Measurements from ENCODE around the gene C1orf232. TPM values are rescaled to one million over a fixed set of nuclear protein-coding genes. Genes with fewer than 3 reads are reported as not detected.

The C1orf232 gene
- polyA plus RNA-seq, 1 experiment, result not detected

DNA sequence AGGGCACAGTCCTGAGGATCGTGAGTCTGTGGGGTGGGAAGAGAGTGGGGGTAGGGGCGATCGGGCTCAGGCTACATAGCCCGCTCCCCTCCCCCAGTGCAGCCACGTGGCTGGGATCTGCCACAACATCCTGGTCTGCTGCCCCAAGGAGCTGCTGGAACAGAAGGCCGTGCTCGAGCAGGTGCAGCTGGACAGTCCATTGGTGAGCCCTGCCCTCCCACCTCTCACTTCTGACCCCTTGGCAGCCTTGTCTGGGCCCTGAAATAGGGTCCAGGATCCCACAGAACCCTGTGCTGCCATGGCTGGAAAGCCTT lies 13.6 kb upstream of the C1orf232 start:
- Histone ChIP-seq H3K9me3 (ENCODE audit: control insufficient read depth, insufficient read depth, low read length) (no peaks in the 10 kb centered on the region), H3K27me3 (ENCODE audit: control insufficient read depth, insufficient read depth, low read length) (peaks cover 9% of the 10 kb centered on the region), H3K4me3 (ENCODE audit: low read depth, low read length) (no peak overlapping the region), H3K27ac (ENCODE audit: low read depth, low read length) (no peak overlapping the region)
- ChIA-PET CTCF (no interaction called here), POLR2A (interaction anchor here (0.6 kb wide), 1 partner anchor 38 kb away, joined by 3 read pairs; no protein-coding TSS in a partner anchor)
- TF ChIP-seq, protein P1, sequence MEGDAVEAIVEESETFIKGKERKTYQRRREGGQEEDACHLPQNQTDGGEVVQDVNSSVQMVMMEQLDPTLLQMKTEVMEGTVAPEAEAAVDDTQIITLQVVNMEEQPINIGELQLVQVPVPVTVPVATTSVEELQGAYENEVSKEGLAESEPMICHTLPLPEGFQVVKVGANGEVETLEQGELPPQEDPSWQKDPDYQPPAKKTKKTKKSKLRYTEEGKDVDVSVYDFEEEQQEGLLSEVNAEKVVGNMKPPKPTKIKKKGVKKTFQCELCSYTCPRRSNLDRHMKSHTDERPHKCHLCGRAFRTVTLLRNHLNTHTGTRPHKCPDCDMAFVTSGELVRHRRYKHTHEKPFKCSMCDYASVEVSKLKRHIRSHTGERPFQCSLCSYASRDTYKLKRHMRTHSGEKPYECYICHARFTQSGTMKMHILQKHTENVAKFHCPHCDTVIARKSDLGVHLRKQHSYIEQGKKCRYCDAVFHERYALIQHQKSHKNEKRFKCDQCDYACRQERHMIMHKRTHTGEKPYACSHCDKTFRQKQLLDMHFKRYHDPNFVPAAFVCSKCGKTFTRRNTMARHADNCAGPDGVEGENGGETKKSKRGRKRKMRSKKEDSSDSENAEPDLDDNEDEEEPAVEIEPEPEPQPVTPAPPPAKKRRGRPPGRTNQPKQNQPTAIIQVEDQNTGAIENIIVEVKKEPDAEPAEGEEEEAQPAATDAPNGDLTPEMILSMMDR (IDR thresholded peaks at IDR 0.05; ENCODE audit: low read depth, low read length), result no peak
- DNase-seq (ENCODE audit: low read depth, low spot score), result no peak

DNA sequence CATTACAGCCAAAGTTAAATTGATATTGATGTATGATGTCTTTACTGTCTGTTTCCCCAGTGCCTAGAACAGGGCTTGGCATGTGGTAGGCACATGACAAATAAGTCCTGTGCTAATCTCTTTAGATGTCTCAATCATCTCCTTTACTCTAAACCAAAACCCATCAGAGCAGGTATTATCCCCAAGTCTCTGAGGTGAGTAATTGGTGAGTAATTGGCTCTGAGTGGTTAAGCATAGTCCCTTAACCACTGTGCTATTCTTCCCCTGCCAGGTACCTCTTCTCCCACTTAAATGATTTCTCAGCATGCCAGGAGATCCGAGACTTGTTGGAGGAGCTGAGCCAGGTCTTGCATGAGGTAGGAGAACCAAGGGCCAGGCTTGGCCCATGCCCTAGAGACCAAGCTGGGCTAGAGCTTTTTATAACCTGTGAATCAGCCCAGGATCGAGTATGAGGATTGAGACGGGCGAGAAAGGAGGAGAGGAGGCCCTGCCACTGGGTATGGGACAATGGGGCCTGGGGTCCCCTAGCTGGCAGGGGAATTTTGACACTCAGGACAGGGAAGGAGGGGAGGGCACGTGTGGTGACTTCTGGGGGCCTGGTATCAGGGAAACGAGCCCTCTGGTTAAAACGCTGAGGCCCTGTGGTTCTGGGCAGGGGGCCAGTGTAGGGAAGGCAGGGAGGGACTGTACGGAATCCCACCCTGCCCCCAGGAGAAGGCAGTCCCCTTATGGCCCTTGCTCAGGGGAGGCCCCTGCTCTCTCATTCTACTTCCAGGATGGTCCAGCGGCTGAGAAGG lies 13.0 kb upstream of the C1orf232 start:
- ChIA-PET POLR2A (interaction anchor here (0.6 kb wide), 1 partner anchor 38 kb away, joined by 3 read pairs; no protein-coding TSS in a partner anchor), CTCF (interaction anchor here (1.2 kb wide), 2 partner anchors 9 to 12 kb away, joined by 3 to 8 read pairs; partner anchors contain the start of genes CATSPER4 and ZNF593)
- no peak for DNase-seq (ENCODE audit: low read depth, low spot score)
- H3K27me3 ChIP-seq (ENCODE audit: control insufficient read depth, insufficient read depth, low read length), result peaks cover 9% of the 10 kb centered on the region
- TF ChIP-seq, protein P1 (IDR thresholded peaks at IDR 0.05; ENCODE audit: low read depth, low read length), result no peak
- H3K27ac ChIP-seq (ENCODE audit: low read depth, low read length), result no peak overlapping the region
- H3K9me3 ChIP-seq (ENCODE audit: control insufficient read depth, insufficient read depth, low read length), result no peaks in the 10 kb centered on the region
- no peak overlapping the region for H3K4me3 ChIP-seq (ENCODE audit: low read depth, low read length)

DNA sequence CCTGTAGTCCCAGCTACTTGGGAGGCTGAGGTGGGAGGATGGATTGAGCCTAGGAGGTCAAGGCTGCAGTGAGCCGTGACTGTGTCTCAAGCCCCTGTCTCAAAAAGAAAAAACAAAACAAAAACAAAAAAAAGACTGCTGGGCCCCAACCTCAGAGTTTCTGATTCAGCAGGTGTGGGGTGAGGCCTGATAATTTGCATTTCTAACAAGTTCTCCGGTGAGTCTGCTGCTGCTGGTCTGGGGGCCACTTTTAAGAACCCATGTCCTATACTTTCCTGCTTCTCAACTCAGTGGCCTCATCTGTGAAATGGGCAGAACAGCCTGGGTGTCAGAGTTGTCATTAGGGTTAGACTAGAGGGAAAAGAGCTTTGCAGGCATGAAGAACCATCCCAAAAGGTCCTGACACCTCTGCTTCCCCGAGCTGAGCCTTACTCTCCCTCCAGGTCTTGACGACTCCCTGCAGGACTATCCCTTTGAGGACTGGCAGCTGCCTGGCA lies 11.3 kb upstream of the C1orf232 start:
- POLR2A ChIA-PET, result no interaction called here
- DNase-seq (ENCODE audit: low read depth, low spot score), result no peak
- Histone ChIP-seq H3K27me3 (ENCODE audit: control insufficient read depth, insufficient read depth, low read length) (peaks cover 8% of the 10 kb centered on the region), H3K4me3 (ENCODE audit: low read depth, low read length) (no peak overlapping the region), H3K9me3 (ENCODE audit: control insufficient read depth, insufficient read depth, low read length) (no peaks in the 10 kb centered on the region), H3K27ac (ENCODE audit: low read depth, low read length) (no peak overlapping the region)
- TF ChIP-seq, protein P1 (IDR thresholded peaks at IDR 0.05; ENCODE audit: low read depth, low read length), result no peak
- CTCF ChIA-PET, result interaction anchor here (1.0 to 2.2 kb wide), 2 partner anchors 10 to 55 kb away, joined by 5 to 10 read pairs; partner anchors contain the start of gene ZNF593

DNA sequence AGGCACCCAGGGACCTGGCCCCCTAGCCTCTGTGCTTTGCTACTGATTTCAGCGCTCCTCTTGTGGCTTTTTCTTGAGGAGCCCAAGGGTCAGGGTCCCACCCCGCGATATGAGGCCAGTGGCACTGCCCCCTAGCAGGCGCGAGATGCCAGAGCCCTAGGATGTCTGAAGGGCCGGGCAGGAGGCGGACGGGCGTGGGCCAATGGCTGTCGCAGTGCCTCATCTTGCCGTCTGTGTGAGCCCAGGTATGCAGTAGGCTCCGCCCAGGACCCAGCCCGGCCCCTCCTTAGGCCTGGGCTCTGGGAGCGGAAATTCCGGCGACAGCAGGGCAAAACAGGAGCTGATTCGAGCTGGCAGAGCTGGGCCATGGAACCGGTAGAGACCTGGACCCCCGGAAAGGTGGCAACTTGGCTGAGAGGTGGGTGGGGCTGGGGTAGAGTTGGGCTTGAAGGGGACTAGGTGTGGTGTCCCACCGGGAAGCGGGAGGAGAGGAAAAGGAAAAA lies 8.5 kb upstream of the C1orf232 start, which contains the start of gene CNKSR1:
Gene CNKSR1, plus strand, starts transcription at position 310 of the 503 bp plus-strand sequence. Its CDS starts 57 bp downstream, at position 367.
- no peak within 1 kb of the TSS for H3K27ac ChIP-seq (ENCODE audit: low read depth, low read length)
- ChIA-PET POLR2A (no interaction called here), CTCF (interaction anchor here (1.3 kb wide), 1 partner anchor 145 kb away, joined by 6 read pairs; no protein-coding TSS in a partner anchor)
- H3K27me3 ChIP-seq (ENCODE audit: control insufficient read depth, insufficient read depth, low read length), result peaks cover 4% of the 10 kb centered on the region
- no peak for DNase-seq (ENCODE audit: low read depth, low spot score)
- no peak within 1 kb of the TSS for H3K4me3 ChIP-seq (ENCODE audit: low read depth, low read length)
- no peaks in the 10 kb centered on the region for H3K9me3 ChIP-seq (ENCODE audit: control insufficient read depth, insufficient read depth, low read length)
- TF ChIP-seq, protein P1 (IDR thresholded peaks at IDR 0.05; ENCODE audit: low read depth, low read length), result no peak

DNA sequence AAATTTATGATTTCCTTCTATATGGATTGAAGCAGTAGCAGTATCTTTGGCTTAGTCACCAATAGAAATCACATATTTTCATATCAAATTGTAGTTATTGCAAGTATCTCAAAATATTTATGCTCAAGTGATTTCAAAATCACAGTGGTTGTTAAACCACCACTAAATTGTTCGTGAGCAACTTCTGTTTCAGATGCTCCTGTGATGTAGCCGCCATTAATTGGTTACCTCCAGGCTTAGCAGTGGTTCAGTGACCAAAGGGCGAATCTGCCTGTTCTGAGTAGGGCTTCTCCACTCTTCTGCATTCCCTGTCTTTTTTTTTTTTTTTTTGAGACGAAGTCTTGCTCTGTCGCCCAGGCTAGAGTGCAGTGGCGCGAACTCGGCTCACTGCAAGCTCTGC lies 6.6 kb upstream of the C1orf232 start:
- Histone ChIP-seq H3K27ac (ENCODE audit: low read depth, low read length) (no peak overlapping the region), H3K27me3 (ENCODE audit: control insufficient read depth, insufficient read depth, low read length) (peaks cover 4% of the 10 kb centered on the region), H3K4me3 (ENCODE audit: low read depth, low read length) (no peak overlapping the region), H3K9me3 (ENCODE audit: control insufficient read depth, insufficient read depth, low read length) (no peaks in the 10 kb centered on the region)
- no peak for DNase-seq (ENCODE audit: low read depth, low spot score)
- ChIA-PET CTCF (interaction anchor here (2.5 kb wide), 1 partner anchor 30 kb away, joined by 6 read pairs; no protein-coding TSS in a partner anchor), POLR2A (no interaction called here)
- TF ChIP-seq, protein P1 (IDR thresholded peaks at IDR 0.05; ENCODE audit: low read depth, low read length), result no peak

Data from AG04450 (cell line).